Cerebellar nuclear complex (tissue), 1 donor: Measurements from ENCODE around the gene TMEM167A.

Experiments used
- DNase-seq, 2 experiments: peaks; one replicate each; lab custom pipeline; 2025; lab: John Stamatoyannopoulos, UW

The TMEM167A gene

GRCh38 chr5:83076742-83077661 lies at the start of gene TMEM167A, which contains the start of gene XRCC4:
TMEM167A (minus strand) TSS chr5:83077394; CDS start chr5:83077323, 71 bp downstream.
XRCC4 (plus strand) TSS chr5:83077547; CDS start chr5:83104920, 27,373 bp downstream.
- peak; percentile 93 to 98 for DNase-seq

DNA sequence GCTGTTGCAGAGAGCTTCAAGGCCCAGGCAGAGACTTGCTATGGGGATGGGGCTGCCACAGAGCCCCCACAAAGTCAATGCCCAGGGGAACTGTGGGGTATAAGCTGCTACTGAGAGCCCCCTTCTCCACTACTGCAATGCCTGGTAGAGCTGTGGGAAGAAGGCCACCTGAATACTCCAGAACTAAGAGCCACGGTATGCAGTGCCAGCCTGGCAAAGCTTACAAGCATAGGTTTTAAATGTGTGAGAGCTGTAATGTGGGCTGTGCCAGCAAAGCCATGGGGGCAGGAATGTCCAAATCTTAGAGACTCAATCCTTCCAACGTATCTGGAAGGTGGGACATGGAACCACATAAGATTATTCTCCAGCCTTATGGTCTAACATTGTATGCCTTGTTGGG lies 49.3 kb upstream of the TMEM167A start:
- DNase-seq: no peak

GRCh38 chr5:83125560-83125959 lies 48.4 kb upstream of the TMEM167A start:
- no peak for DNase-seq

DNA sequence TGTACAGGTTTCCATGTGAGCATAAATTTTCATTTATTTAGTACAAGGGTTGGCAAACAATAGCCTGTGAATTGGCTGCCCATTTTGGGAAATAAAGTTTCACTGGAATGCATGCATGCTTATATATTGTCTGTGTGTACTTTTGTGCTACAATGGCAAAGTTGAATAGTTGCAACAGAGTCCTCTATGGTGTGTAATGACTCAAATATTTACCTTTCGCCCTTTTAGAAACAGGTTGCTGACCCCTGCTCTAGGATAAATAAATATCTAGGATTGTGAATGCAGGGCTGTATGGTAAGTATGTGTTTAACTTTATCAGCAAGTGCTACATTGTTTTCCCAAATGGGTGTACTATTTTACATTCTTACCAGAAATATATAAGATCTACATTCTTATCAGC lies 47.4 kb upstream of the TMEM167A start:
- DNase-seq: no peak

- DNase-seq: no peak
Observed at GRCh38 chr5:83118976-83119375, 41.8 kb upstream of the TMEM167A start.

GRCh38 chr5:83118471-83118870 lies 41.3 kb upstream of the TMEM167A start:
- DNase-seq: no peak

GRCh38 chr5:83115816-83116215 lies 38.6 kb upstream of the TMEM167A start:
- no peak for DNase-seq

DNA sequence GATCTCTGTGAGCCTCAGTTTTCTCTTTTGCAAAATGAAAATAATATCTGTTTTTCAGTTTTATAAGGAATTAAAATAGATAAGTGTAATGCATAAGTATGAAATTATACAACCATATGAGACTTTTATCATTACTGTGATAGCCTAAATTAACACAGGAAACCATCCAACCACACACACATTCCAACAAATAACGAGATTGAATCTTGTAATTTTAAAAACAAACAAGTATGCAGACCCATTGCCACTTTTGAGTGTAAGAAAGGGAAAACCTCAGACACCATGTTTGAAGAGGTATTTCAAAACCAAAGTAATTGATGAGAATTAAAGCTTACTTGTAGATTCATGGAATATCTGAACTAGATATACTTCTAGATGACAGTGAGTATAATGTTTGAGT lies 32.2 kb upstream of the TMEM167A start:
- DNase-seq: no peak

DNA sequence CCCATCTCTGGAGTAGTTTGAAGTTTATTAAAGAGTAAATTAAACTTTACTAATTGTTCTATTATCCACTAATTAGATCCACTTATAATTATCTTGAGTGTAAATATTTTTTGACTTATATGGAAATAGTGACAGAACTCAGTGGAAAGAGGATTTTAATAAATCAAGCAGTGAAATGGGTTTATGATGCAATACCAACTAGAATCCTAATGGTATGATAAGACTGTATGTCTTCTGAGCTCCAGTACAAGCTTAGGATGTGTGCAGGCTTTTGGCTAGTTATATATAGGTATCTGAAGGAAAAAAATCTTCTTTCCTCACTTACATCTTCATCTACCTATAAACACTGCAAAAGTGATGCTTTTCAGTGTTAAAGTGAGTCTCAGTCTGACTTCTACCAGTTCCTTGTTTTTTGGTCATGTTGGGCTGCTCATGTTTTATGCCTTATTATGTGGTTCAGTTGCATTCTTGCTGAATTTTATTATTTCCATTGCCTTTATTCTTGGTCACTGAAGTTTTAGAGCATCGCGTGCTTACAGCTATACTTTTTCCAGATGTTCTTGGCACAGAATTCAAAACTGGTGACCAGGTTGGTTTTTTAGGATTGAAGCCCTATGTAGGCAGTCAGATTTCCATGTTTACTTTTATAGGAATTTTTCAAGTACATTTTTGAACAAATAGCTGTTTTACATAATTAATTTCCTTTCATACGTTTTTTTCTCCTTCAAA lies 30.7 kb upstream of the TMEM167A start:
- no peak for DNase-seq

DNA sequence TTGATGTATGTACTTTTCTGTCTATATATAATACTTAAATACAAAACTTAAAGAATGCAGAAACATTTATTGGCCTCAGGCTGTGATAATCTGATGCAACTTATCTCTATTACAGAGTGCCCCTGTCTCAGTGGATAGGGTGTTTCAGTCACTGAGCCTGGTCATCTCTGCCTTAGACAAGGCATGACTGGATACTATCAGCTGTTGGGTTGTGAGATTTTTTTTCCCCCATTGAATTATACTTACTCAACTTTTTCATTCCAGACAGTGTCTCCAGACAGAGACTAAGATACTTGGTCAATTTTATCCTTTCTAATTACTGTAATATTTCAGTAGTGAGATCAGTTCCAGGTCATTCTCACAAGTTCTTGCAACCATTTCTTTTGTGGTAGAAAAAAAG lies 26.8 kb upstream of the TMEM167A start:
- DNase-seq: no peak

DNA sequence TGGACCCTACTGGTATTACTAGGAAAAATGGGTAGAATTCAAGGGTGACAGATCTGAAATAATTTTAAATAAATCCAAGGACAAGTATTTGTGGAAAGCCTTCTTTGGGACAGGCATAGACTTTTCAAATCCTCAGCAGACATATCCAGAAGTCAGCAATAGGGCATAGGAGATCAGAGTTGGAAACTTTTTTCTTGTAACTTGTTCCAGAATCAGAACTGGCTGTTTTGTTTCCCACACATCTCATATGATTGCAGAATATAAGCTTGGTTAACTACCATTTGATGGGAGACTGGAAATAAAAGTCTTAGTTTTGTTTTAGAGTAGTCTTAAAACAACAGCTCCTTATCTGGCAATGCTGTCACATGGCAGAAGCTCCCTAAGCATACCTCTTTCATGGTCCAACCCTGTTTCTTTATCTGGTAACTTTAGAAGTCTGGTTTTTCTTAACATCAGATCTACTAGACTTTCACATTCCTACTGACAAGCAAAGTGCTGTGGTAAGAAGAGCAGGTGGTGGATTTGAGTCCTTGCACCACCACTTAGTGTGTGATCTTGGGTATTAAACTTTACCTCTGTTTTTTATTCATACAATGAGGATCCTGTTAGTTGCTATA lies 25.3 kb upstream of the TMEM167A start:
- no peak for DNase-seq

GRCh38 chr5:83101514-83101913 lies 24.3 kb upstream of the TMEM167A start:
- DNase-seq: no peak

DNA sequence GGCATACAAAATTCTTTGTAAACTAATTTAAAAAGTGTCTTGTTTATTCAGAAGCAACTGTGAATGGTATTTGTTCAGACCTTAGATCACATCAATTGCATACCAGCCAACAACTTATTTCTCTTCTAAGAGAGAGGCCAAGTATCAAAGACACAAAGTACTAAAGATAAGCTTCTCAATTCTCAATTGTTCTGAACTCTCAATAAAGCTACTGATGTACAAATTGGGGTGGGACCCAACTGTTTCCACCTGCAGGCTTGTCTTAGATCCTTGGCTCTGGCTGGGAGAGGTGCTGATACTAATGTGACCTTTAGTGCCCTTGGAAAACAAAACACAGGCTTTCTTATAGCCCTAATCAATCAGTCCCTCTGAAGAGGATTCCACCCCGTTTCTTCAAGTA lies 22.3 kb upstream of the TMEM167A start:
- DNase-seq: no peak

DNA sequence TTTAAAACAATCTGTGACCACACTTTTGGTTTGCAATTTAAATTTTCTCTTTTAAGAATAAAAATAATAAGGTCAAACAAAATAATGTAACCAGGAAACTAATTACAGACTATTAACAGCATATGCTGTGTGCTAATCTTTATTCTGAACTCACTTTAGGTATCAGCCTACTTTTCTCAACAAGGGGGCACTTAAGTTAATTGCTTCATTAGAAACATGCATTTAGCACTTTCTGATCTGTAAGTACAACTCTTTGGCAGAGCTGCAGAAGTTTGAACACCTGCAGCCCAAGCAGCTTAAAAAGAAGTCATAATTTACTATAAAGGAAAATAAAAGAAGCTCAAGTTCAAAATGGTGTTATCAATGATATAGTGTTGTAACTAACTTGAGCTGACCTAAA lies 21.8 kb upstream of the TMEM167A start:
- no peak for DNase-seq

GRCh38 chr5:83097689-83098231 lies 20.6 kb upstream of the TMEM167A start:
- DNase-seq: no peak

- no peak for DNase-seq
Observed at GRCh38 chr5:83096660-83097339, 19.6 kb upstream of the TMEM167A start.

DNA sequence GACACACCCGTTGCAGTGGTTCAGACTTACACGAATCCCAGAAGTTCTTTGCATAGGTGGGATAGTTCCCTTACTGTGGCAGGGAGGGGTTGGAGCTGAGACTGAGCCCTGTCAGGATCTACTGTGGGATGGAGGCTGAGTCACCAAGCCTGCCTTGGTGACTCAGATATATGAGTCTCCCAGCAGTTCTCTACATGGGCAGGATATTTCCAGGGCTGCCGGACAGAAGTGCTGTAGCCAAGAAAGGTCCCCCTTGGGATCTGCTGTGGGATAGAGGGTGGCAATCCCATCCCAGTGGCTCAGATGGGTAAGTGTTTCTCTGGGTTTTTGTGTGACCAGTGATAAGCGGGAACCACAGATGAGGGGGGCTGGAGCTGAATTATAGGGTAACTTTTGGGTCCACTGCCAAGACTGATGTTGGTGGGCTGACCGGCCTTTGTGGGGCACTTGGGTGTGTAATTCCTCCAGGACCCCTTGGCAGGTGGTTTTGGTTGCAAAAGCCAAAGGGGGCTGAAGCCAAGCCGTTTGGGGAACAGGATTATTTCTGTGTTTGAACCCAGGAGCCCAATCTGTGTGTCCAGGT lies 18.9 kb upstream of the TMEM167A start:
- DNase-seq: no peak

- DNase-seq: no peak
Observed at GRCh38 chr5:83095163-83095956, 18.2 kb upstream of the TMEM167A start.

DNA sequence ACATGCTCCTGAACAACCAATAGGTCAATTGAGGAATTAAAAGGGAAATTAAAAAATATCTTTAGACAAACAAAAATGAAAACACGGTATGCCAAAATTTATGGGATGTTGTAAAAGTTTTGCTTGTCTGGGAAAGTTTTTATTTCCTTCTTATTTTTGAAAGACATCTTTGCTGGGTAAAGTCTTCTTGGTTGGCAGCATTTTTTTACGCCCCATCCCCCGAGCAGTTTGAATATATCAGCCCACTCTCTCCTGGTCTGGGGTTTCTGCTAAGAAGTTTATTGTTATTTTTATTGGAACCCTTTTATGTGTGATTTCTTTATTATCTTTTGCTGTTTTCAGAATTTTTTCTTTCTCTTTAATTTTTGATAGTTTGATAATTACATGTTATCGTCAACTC lies 16.5 kb upstream of the TMEM167A start:
- DNase-seq: no peak

DNA sequence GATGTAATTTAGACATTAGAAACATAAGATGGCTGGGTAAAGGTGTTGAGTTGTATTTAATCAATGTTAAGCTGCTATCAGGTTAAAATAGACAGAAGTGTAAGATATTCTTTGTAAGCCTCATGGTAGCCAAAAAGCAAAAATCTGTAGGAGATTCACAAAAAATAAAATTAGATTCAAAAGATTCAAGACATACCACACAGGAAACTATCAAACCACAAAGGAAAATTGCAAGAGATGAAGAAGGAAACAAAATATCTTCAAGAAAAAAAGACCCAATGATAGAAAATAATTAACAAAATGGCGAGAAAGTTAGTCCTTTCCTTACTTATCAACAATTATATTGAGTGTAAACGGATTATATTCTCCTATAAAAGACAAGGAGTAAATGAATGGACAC lies 15.4 kb upstream of the TMEM167A start:
- DNase-seq: no peak

DNA sequence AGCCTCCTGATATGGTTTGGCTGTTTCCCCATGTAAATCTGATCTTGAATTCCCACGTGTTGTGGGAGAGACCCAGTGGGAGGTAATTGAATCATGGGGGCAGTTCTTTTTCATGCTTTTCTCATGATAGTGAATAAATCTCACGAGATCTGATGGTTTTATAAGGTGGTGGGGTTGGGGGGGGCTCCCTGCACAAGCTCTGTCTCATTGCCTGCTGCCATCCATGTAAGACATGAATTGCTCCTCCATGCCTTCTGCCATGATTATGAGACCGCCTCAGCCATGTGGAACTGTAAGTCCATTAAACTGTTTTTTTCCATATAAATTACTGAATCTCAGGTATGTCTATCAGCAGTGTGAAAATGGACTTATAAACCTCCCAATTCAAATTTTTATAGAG lies 13.0 kb upstream of the TMEM167A start:
- no peak for DNase-seq
